C4-2B (cell line): ENCODE results near the gene TTLL7.

ENCODE experiments used
- ZFX ChIP-seq: fragments of 450-650 bp; IDR thresholded peaks from 2 replicates; pipeline ENCODE4 v1.6.1; 2017
- TF ChIP-seq, protein P1 (sequence below): fragments of 450-650 bp; conservative IDR thresholded peaks from 2 replicates; pipeline ENCODE4 v1.5.1; 2017; ENCODE audit warnings: mild to moderate bottlenecking

DNA sequence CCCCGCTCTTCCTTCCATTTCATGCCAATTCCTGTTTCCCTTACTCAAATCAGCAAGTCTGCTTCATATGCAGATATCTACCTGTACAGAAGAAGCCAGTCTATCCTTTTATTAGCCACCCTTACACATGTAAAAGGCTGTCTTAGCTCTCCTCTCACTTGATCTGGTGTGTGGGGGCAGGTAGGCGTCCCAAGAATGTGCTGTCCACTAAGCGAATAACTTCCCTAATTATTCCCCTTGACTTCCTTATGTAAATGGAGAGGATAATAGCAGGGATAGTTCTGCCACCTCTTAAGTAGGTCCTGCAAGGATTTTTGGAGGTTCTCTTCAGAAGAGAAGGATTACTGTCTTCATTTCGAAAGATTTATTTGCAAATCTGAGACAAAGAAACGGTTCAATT, 160.4 kb downstream of the TTLL7 start:
- TF ChIP-seq, protein P1, sequence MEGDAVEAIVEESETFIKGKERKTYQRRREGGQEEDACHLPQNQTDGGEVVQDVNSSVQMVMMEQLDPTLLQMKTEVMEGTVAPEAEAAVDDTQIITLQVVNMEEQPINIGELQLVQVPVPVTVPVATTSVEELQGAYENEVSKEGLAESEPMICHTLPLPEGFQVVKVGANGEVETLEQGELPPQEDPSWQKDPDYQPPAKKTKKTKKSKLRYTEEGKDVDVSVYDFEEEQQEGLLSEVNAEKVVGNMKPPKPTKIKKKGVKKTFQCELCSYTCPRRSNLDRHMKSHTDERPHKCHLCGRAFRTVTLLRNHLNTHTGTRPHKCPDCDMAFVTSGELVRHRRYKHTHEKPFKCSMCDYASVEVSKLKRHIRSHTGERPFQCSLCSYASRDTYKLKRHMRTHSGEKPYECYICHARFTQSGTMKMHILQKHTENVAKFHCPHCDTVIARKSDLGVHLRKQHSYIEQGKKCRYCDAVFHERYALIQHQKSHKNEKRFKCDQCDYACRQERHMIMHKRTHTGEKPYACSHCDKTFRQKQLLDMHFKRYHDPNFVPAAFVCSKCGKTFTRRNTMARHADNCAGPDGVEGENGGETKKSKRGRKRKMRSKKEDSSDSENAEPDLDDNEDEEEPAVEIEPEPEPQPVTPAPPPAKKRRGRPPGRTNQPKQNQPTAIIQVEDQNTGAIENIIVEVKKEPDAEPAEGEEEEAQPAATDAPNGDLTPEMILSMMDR, result no peak
- TF ChIP-seq ZFX, result no peak
